ENCODE measurements around the gene PDE7B.

- TF ChIP-seq CTCF (IDR thresholded peaks at IDR 0.05; ENCODE audit: insufficient read depth, low read length) (no peak), GABPA (IDR thresholded peaks at IDR 0.05; ENCODE audit: low read depth) (no peak), REST (IDR thresholded peaks at IDR 0.05; ENCODE audit: insufficient replicate concordance, low read depth) (no peak), POLR2AphosphoS5 (IDR thresholded peaks at IDR 0.05; ENCODE audit: low read depth) (no peak)
Measured at GRCh38 chr6:135935941-135936601, 84.6 kb downstream of the PDE7B start.
